Sciatic nerve (tissue), 1 donor: ENCODE results near the gene SORBS1. TPM values are rescaled to one million over a fixed set of nuclear protein-coding genes. Genes with fewer than 3 reads are reported as not detected.

Experiments
- total RNA-seq: library from RNA; stranded (reverse); fragmentation: NEBNext Ultra II Directional; extraction: Animal tissue kit (Norgen Biotek cat#: 25700); gene quantifications from one replicate; pipeline ENCODE4 v1.2.1, GENCODE V29; 2021
- donor health status: DM: no; HTN: no; CAD: no.

Gene SORBS1
- total RNA-seq, 1 donor from 2014 or later, result 593 TPM

Other genes starting within 250 kb of the SORBS1 start
- 23.2 TPM for gene ALDH18A1, start 95.3 kb upstream of the SORBS1 start, total RNA-seq
- 26.3 TPM for gene TCTN3, start 132.6 kb upstream of the SORBS1 start, total RNA-seq
- gene ENTPD1, start 194.8 kb upstream of the SORBS1 start, total RNA-seq, result 28.7 TPM